VCaP (cell line): ENCODE measurements around the gene SEC22C.

ENCODE experiments used
- H3K27ac ChIP-seq: fragments of 450-650 bp; 2 replicates; pipeline ENCODE4 v1.5.1; 2017
- TF ChIP-seq, protein P1 (sequence below): fragments of 450-650 bp; conservative IDR thresholded peaks from 2 replicates; pipeline ENCODE4 v1.5.1; 2017; ENCODE audit warnings: mild to moderate bottlenecking, moderate library complexity

The SEC22C gene, protein sequence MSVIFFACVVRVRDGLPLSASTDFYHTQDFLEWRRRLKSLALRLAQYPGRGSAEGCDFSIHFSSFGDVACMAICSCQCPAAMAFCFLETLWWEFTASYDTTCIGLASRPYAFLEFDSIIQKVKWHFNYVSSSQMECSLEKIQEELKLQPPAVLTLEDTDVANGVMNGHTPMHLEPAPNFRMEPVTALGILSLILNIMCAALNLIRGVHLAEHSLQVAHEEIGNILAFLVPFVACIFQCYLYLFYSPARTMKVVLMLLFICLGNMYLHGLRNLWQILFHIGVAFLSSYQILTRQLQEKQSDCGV

DNA sequence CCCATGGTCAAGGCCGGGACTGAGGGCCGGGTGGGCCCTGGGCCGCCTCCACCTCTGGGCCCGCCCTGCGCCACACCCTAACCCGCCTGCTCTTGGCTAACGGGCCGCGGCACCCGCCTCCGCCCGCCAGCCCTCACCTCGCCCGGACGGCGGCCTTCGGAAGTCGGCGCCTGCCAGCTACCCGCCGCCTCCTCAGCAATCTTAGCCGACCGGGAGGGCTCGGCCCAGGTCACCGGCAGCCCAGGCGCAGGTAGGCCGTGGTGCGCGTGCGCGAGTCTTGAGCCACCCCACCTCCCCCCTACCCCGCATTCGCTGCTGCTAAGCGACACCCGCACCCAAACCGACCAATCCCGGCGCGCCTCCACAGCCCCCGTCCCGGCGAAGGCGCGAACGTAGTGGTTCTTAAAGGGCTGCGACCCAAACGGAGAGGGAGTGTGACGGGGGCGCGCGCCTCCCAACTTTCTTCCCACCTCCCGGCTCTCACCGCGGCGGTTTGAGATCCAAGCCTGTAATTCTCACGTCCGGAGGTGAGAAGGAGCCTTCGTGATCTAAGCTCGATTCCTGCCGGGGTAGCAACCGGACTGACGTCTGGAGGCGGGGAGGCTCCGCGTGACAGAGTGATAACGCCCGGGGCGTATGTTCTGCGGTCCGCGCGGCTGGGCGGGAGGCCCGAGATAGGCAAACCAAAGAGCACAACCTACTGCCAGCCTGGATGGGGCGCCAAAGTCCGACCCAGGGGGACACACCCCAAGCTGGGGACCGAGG is at the start of gene SEC22C:
TSS of gene SEC22C (minus strand) at position 259 of the 765 bp plus-strand sequence. CDS start 12,921 bp downstream, outside the sequence.
- TF ChIP-seq, protein P1, sequence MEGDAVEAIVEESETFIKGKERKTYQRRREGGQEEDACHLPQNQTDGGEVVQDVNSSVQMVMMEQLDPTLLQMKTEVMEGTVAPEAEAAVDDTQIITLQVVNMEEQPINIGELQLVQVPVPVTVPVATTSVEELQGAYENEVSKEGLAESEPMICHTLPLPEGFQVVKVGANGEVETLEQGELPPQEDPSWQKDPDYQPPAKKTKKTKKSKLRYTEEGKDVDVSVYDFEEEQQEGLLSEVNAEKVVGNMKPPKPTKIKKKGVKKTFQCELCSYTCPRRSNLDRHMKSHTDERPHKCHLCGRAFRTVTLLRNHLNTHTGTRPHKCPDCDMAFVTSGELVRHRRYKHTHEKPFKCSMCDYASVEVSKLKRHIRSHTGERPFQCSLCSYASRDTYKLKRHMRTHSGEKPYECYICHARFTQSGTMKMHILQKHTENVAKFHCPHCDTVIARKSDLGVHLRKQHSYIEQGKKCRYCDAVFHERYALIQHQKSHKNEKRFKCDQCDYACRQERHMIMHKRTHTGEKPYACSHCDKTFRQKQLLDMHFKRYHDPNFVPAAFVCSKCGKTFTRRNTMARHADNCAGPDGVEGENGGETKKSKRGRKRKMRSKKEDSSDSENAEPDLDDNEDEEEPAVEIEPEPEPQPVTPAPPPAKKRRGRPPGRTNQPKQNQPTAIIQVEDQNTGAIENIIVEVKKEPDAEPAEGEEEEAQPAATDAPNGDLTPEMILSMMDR = peak; percentile 40
- H3K27ac ChIP-seq = peak within 1 kb of the TSS; percentile 97

DNA sequence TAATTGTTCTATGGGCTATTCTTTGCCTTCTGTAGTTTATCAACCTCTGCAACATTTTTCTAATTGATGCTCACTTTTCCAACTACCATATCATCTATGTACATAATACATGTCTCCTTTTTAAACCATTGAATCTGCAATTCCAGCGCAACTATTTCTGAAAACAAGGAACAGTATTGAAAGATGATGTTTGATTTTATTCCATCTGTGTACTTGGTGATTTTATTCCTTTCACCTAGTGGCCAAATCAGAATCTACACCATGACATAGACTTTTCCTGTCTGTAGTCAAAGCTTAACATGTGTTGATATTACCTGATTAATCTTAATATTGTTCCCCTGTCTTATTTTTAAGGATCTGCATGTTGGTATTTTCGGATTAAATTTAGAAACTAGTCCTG is 31.7 kb upstream of the SEC22C start:
- TF ChIP-seq, protein P1 = peak; percentile 74
- H3K27ac ChIP-seq = no peak overlapping the region

DNA sequence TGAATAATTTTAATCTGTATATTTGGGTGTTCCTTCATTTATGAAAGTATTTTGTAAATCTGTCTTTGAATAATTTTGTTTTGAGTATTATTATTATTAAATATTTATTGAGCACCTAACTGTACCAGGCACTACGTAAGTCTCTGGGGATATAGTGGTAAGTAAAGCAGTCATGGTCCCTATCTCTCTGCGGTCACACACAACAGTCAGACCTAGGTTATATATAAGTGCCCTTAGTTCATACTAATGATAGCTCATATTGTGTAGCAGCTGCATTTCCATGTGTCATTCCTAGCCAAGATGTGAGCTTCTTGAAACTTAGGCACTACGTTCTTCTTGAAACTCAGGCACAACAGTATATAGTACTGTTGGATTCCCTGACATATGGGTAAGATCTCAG is 31.2 kb upstream of the SEC22C start:
- H3K27ac ChIP-seq = no peak overlapping the region
- TF ChIP-seq, protein P1 = no peak

DNA sequence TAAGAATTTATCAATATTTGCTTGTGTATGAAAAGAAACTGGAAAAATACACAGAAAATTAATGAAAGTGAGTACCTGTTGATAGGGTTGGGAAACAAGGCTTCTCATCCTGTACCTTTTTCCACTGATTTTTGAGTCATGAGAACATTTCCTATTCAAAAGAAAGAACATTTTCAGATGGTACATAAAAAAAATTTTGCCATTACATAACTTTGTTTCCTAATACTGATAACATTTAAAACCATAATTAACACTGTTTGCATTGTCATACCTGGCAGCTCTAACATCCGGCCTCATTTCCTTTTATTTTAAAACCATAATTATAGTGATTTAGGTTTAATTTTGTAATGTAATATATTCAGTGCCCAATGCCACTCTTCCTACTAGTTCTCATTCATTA is 30.4 kb upstream of the SEC22C start:
- peak overlapping the region; percentile 13; the same call in 1 of the 2 replicates for H3K27ac ChIP-seq
- TF ChIP-seq, protein P1 = no peak

DNA sequence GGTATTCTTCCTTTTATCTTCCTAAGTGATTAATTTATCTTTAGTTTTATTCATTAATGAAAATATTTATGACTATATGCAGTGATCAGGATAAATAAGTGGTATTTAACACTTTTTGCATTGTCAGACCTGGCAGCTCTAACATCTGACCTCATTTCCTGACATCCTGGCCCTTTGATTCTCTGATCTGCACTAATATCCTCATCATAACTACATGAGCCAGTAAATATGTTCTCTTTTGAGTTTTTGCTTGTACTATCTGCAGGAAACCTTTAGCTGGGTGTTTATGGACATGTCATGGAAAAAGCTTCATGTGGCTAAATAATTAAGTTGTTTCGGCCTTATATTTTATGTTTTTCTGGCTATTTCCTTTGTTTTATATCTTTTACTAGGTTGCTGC is 29.2 kb upstream of the SEC22C start:
- TF ChIP-seq, protein P1 = no peak
- no peak overlapping the region for H3K27ac ChIP-seq

DNA sequence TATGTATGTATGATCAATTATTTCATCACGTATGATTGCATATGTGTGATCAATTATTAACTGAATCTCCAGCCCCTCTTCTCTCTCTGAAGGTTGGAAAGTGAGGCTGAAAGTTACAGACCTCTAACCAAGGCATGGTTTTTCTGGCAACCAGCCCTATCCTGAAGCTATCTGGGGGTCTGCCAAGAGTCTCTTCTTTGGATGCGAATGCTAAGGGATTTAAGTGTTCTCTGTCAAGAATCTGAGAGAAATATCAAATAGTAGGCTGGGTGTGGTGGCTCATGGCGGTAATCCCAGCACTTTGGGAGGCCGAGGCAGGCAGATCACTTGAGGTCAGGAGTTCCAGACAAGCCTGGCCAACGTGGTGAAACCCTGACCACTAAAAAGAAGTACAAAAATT is 26.8 kb upstream of the SEC22C start:
- no peak overlapping the region for H3K27ac ChIP-seq
- TF ChIP-seq, protein P1 = no peak

DNA sequence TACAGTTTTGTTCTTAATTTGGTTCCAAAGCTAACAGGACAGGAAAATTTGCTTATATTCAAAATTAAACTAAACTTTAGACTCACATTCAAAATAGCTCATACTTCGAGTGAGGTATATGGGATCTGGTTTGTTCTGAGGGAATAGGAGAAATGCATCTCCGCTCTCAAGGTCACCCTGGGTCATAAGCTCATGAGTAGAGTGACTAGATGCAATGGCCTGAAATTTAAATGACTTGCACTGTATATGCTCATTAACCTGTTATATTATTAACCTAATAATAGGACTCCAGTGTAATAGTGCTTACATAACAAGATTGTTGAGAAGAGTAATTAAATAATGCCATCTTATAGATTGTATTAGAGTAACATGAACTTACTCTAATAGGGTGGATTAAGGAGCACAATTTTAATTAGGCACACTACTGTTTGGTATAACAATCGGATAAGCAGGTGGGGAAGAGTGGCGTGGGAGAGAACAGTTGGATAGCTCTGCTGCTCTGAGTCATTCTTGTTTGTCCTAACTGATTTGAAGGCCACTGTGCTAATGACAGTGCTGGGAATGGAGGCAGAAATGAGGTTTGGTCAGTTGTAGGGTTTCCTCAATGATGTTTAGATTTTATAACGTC is 23.9 kb upstream of the SEC22C start:
- no peak overlapping the region for H3K27ac ChIP-seq
- TF ChIP-seq, protein P1 = no peak
